ENCODE measurements around the gene SEC14L5.
A peak's percentile ranks its signal among the peaks of the same experiment; 100 is the strongest.
"Not testable (repeated sequence)": the region's sequence is repeated elsewhere in the genome, so short reads cannot be mapped to it uniquely, and the experiment has no call there.

SEC14L5 gene

GRCh38 chr16:4957720-4958509 lies at the start of gene SEC14L5:
Gene SEC14L5 (plus strand): TSS chr16:4958330. CDS start chr16:4959324, 994 bp downstream.
- peak; percentile 61 for DNase-seq (ENCODE audit: low read depth)

GRCh38 chr16:4908854-4909401 lies 49.2 kb upstream of the SEC14L5 start:
- no peak for DNase-seq (ENCODE audit: low read depth)

GRCh38 chr16:4909825-4910224 lies 48.3 kb upstream of the SEC14L5 start:
- no peak for DNase-seq (ENCODE audit: low read depth)

- DNase-seq (ENCODE audit: low read depth), result no peak
Measured at GRCh38 chr16:4910828-4911227, 47.3 kb upstream of the SEC14L5 start.

GRCh38 chr16:4911970-4912386 lies 46.2 kb upstream of the SEC14L5 start:
- DNase-seq (ENCODE audit: low read depth), result peak; percentile 54

GRCh38 chr16:4913130-4913773 lies 44.9 kb upstream of the SEC14L5 start:
- no peak for DNase-seq (ENCODE audit: low read depth)

- no peak for DNase-seq (ENCODE audit: low read depth)
Measured at GRCh38 chr16:4913774-4914525, 44.2 kb upstream of the SEC14L5 start.

GRCh38 chr16:4914528-4915225 lies 43.5 kb upstream of the SEC14L5 start:
- DNase-seq (ENCODE audit: low read depth), result no peak

GRCh38 chr16:4915226-4915761 lies 42.8 kb upstream of the SEC14L5 start:
- DNase-seq (ENCODE audit: low read depth), result peak; percentile 78

- DNase-seq (ENCODE audit: low read depth), result no peak
Measured at GRCh38 chr16:4917117-4917516, 41.0 kb upstream of the SEC14L5 start.

- DNase-seq (ENCODE audit: low read depth), result no peak
Measured at GRCh38 chr16:4918781-4919251, 39.3 kb upstream of the SEC14L5 start.

- no peak for DNase-seq (ENCODE audit: low read depth)
Measured at GRCh38 chr16:4920826-4921225, 37.3 kb upstream of the SEC14L5 start.

GRCh38 chr16:4922721-4923342 lies 35.3 kb upstream of the SEC14L5 start:
- no peak for DNase-seq (ENCODE audit: low read depth)

- no peak for DNase-seq (ENCODE audit: low read depth)
Measured at GRCh38 chr16:4923853-4924252, 34.3 kb upstream of the SEC14L5 start.

GRCh38 chr16:4924593-4925292 lies 33.4 kb upstream of the SEC14L5 start:
- no peak for DNase-seq (ENCODE audit: low read depth)

GRCh38 chr16:4925293-4925607 lies 32.9 kb upstream of the SEC14L5 start:
- DNase-seq (ENCODE audit: low read depth), result no peak

- no peak for DNase-seq (ENCODE audit: low read depth)
Measured at GRCh38 chr16:4925791-4926190, 32.3 kb upstream of the SEC14L5 start.

GRCh38 chr16:4926928-4927327 lies 31.2 kb upstream of the SEC14L5 start:
- DNase-seq (ENCODE audit: low read depth), result no peak

- no peak for DNase-seq (ENCODE audit: low read depth)
Measured at GRCh38 chr16:4927661-4928060, 30.5 kb upstream of the SEC14L5 start.

GRCh38 chr16:4928227-4928626 lies 29.9 kb upstream of the SEC14L5 start:
- no peak for DNase-seq (ENCODE audit: low read depth)

- not testable (repeated sequence) for DNase-seq (ENCODE audit: low read depth)
Measured at GRCh38 chr16:4929619-4930018, 28.5 kb upstream of the SEC14L5 start.

Measured in GM04503 (cell line).